Hematopoietic multipotent progenitor cell treated with erythropoietin and hydrocortisone succinate and interleukin-3 and kit ligand, for 8 days (in vitro differentiated cells): Measurements from ENCODE around the gene NFIC.
"Not testable (repeated sequence)": the region's sequence is repeated elsewhere in the genome, so short reads cannot be mapped to it uniquely, and the experiment has no call there.

Experiments
- DNase-seq: peaks from one replicate; pipeline ENCODE4 v3.0.0-alpha.2; 2015

The NFIC gene

DNA sequence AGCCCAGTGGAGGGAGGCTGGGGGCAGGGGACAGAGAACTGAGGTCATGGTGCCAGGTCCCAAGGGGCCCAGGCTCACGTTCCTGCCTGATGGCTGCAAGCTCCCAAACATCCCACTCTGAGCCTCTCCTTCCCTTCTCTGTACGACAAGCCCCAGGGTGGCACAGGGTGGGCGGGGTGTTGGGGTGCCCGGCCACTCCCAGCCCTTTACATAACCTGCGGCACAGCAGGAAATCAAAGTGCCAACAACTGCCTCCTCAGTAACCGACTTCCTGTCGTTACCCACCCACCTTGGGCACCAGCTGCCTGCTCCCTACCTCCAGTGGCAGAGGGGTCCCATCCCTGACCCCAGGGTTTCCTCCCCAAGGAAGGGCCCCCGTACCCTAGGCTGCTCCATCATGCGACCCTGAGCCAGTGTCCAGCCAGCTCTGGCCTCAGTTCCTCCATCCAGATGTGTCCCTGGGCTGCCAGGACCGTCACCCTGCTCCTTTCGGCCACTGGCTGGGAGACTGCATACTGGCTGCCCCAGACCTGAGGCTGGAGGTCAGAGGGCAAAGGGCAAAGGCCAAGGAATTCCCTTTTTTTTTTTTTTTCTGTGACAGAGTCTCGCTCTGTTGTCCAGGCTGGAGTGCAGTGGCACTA is 27.7 kb upstream of the NFIC start:
- no peak for DNase-seq

DNA sequence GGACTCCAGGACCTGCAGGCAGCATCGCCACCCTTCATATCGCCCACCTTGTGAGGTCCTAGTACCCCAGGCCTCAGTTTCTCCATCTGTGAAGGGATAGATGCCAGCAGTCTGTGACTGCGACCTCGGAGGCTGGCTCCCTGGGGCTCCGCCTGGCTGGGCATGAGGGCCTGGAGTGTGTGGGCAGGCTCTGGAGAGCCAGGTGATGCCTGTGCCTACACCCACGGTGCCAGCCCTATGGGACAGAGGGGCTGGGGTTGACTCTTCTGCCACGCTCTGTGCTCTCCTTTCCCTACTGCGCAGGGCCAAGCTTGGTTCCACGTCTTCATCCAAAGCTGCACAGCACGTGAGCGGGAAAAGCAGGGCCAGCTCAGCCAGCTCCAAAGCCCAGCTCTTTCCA is 26.0 kb upstream of the NFIC start:
- no peak for DNase-seq

DNA sequence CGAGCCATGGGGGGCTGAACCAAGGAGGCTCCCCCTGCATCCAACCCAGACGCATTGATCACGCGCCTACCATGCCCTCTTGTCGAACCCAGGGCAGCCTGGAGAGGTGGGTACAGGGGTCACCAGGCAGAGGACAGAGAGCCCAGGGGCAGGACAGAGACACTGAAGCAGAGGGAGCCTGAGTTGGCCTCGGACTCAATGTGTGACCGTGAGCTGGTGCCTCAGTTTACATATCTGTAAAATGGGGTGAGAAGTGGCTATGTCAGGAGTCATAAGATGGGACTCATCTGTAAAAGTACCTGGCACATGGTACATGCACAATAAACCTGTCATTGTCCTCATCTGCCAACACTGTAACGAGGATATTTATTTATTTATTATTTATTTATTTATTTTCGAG is 24.1 kb upstream of the NFIC start:
- DNase-seq, result no peak

GRCh38 chr19:3342962-3343361 is 23.4 kb upstream of the NFIC start:
- DNase-seq, result not testable (repeated sequence)

DNA sequence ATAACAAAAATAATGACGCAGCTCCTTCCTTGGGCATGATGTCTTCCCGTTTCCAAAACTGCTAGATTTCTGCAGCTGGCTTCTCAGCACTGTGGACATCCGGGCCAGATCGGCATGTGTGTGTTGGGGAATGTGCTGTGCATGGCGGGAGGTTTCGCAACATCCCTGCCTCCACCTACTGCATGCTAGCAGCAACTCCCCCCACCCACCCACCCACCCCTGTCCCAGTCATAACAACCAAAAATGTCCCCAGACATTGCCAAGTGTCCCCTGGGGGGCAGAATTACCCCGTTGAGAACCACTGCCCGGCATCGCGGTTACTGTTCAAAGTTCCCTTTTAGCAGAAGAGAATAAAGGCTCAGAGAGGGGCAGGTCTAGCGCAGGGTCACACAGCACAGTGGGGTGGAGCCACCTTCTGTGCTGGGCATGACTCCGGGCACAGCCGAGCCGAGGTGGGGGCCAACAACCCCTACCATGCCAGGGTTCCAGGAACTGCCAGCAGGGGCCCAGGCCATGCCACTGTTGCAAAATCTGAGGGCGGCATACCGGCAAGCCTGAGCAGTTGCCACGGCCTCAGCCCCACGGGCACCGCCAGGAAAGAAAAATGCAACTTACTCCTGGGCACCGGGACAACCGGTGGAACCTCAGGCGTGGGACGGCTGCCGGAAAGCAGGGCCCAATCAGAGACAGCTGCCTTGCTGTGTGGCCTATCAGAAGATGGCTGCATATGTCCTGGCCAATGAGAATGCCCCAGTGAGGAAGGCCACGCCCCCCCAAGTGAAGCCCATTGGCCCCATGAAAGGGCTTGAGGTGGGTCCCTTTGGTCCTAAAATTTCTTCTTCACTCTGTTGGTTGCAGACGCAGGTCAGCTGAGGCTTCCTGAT is 22.5 kb upstream of the NFIC start:
- peak; percentile 47 for DNase-seq

- no peak for DNase-seq
Observed at GRCh38 chr19:3344608-3345598, 21.5 kb upstream of the NFIC start.

DNA sequence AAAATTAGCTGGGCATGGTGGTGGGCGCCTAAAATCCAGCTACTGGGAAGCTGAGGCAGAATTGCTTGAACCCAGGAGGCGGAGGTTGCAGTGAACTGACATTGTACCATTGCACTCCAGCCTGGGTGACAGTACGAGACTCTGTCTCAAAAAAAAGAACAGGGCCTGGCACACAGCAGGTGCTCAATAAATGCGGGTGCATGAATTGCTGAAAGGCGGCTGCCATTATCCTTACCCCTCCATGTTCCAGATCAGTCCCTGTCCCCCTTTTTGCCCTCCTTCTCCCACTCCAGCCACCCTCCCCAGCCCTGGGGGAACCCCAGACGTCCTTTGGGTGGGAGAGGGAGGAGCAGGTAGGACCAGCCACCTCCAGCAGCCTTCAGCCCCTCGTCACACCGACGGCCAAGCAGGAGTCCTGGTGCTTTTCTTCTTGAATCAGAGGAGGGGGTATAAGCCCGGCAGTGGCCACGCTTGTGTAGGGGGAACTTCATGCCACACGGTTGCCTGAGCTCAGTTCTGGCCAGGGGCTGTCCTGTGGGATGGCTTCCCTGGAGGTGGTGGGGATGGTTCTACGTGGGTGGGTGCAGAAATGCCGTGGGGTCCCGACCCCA is 20.4 kb upstream of the NFIC start:
- no peak for DNase-seq

DNA sequence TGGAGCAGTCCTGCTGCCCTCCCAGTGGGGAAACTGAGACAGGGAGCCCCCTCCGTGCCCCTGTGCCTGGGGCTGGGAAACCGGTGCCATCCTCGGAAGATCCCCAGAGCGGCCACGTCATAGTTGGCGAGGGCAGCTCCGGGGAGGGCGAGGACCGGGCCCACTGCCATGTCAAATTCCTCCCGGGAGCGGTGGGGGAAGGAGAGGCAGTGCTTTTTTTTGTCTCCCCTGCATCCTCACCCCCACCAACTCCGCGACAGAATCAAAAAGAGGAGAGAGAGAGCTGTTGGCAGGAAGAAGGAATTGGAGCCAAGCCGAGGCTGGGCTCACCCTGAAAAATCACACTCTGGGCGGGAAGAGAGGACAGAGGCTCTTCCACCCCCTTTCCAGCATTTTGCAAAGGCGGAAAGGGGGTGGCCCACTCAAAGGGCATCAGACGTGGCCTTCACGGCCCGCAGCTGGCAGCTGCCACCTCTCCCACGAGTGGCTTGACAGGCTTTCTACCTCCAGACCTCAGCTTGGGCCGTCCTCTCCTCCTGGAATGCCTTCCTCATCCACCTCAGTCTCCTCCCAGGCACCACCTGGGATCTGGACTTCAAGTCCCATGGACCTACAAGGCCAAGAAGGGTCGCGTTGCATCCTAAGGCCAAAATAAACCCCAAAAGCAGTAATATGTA is 19.6 kb upstream of the NFIC start:
- no peak for DNase-seq

DNA sequence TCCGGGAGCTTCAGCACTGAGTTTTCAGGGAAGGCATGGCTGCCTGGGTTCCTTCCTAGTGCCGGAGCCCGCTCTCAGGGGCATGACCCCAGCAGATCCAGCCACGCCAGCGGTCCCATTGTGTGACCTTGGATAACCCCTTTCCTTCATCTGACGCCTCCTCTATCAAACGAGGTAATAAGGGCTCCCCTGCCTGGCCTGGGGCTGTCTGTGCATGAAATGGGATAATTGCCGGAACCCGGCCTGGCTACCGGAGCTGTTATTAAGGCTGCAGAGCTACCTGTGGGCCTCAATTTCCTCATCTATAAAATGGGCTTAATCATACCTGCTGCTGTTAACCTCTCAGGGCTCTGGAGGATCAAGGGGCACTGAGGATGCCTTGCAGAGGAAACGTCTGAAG is 18.3 kb upstream of the NFIC start:
- DNase-seq, result no peak

DNA sequence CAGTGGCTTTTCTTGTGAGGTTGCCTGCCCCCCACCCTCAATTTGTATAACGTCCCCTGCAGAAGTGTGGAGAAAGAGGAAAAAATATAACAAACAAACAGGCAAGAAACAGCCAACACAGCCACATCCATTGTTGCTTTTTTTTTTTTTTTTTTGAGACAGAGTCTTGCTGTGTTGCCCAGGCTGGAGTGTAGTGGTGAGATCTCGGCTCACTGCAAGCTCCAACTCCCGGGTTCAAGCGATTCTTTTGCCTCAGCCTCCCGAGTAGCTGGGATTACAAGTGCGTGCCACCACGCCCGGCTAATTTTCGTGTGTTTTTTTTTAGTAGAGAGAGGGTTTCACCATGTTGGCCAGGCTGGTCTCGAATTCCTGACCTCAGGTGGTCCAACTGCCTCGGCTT is 17.9 kb upstream of the NFIC start:
- not testable (repeated sequence) for DNase-seq

DNA sequence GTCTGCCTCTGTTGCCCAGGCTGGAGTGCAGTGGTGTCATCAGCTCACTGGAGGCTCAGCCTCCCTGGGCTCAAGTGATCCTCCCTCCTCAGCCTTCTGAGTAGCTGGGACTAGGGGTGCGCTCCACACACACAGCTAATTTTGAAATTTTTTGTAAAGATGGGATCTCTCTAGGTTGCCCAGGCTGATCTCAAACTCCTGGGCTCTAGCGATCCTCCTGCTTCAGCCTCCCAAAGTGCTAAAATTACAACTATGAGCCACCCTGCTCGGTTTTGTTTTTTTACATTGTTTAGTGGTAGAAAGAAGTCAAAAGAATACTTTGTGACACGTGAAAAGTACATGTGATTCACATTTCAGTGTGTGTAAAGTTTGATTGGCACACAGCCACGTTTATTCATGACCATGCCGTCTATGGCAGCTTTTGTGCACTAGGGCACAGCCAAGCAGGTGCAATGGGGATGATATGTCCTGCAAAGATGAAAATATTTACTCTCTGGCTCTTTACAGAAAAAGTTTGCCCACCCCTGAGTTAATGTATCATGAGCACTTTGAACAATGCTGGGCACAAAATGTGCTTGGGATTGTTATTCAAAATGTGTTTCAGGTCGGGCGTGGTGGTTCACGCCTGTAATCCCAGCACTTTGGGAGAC is 16.2 kb upstream of the NFIC start:
- no peak for DNase-seq

GRCh38 chr19:3351702-3352447 is 14.5 kb upstream of the NFIC start:
- no peak for DNase-seq

GRCh38 chr19:3353493-3353892 is 12.9 kb upstream of the NFIC start:
- no peak for DNase-seq

DNA sequence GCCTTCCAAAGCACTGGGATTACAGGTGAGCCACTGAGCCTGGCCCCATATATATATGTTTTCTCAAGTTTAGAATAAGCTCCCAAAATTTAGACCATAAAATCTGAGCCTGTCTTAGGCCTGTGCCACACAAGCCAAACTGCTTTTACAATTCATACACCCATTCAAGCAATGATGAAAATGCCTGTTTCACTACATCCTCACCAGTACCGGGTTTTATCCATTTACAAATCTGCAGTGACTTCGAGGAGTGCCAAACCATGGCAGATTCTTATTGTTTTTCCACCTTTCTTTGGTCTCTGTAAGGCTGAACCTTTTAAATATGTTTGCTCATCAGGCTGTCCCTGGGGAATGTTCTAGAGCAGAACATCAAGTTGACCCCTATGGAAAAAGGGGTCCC is 9.6 kb upstream of the NFIC start:
- DNase-seq, result no peak

GRCh38 chr19:3357271-3357991 is 9.0 kb upstream of the NFIC start:
- DNase-seq, result no peak

DNA sequence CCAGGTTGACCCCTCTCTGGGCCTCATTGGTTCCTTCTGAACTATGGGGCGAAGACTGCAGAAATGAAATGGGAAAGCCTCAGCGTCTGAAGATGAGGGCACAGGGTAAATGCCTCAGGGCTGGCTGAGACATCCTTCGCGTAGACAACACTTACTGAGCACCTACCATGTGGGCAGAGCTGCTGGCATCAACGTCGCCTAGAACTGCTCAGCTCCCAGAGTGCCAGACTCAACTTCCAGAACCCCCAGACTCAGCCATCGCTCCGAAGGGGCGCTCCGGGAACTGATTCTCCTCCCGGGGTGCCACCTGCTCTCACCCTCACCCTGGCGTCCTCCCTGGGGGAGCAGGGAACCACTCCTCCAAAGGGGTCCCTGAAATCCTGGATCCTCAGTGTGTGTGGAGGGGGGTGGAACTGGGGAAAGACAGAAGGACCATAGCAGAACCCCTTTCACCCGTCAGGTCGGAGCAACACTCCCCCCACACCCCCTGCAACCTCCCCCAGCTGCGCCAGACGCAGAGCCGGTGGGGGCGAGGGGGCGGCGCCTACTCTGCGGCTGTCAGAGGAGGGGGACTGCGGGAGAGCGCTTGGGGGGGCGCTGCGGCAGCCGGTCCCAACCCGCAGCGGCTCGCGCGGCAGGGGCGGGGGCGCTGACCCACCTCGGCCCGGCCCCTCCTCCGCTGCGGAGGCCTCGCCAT is 8.2 kb upstream of the NFIC start:
- no peak for DNase-seq

GRCh38 chr19:3358689-3359014 is 7.7 kb upstream of the NFIC start:
- DNase-seq, result no peak

- DNase-seq, result peak; percentile 55
Observed at GRCh38 chr19:3359015-3359918, 7.1 kb upstream of the NFIC start.
